ENCODE measurements around the gene SMCO3.

The SMCO3 gene

GRCh38 chr12:14814014-14814413, at the start of gene SMCO3:
Gene SMCO3, minus strand, starts transcription at chr12:14814182. Its CDS starts 7,502 bp downstream, at chr12:14806680.
- TF ChIP-seq YY1 (IDR thresholded peaks at IDR 0.05; ENCODE audit: low read depth) (no peak), REST (IDR thresholded peaks at IDR 0.05; ENCODE audit: low read depth) (no peak), USF1 (IDR thresholded peaks at IDR 0.05) (no peak), CREB1 (IDR thresholded peaks at IDR 0.05; ENCODE audit: low read depth) (no peak), TCF12 (IDR thresholded peaks at IDR 0.05; ENCODE audit: low read depth) (no peak), MAX (IDR thresholded peaks at IDR 0.05) (no peak), ZBTB7A (IDR thresholded peaks at IDR 0.05; ENCODE audit: low read depth) (no peak), CEBPB (IDR thresholded peaks at IDR 0.05) (no peak), TAF1 (IDR thresholded peaks at IDR 0.05; ENCODE audit: low read depth) (no peak), FOXM1 (IDR thresholded peaks at IDR 0.05; ENCODE audit: borderline replicate concordance, low read depth) (no peak), EP300 (IDR thresholded peaks at IDR 0.05; ENCODE audit: borderline replicate concordance) (no peak), RAD21 (IDR thresholded peaks at IDR 0.05; ENCODE audit: low read depth) (no peak), EGR1 (IDR thresholded peaks at IDR 0.05) (no peak), NFIC (IDR thresholded peaks at IDR 0.05) (no peak), TEAD4 (IDR thresholded peaks at IDR 0.05) (no peak)

GRCh38 chr12:14860490-14860889, 46.5 kb upstream of the SMCO3 start:
- TF ChIP-seq EGR1 (IDR thresholded peaks at IDR 0.05) (no peak), MAX (IDR thresholded peaks at IDR 0.05) (no peak), TEAD4 (IDR thresholded peaks at IDR 0.05) (no peak), NFIC (IDR thresholded peaks at IDR 0.05) (no peak), RAD21 (IDR thresholded peaks at IDR 0.05; ENCODE audit: low read depth) (no peak), TCF12 (IDR thresholded peaks at IDR 0.05; ENCODE audit: low read depth) (no peak), CEBPB (IDR thresholded peaks at IDR 0.05) (no peak), FOXM1 (IDR thresholded peaks at IDR 0.05; ENCODE audit: borderline replicate concordance, low read depth) (no peak)

GRCh38 chr12:14858513-14858912, 44.5 kb upstream of the SMCO3 start:
- TF ChIP-seq RAD21 (IDR thresholded peaks at IDR 0.05; ENCODE audit: low read depth) (no peak), USF1 (IDR thresholded peaks at IDR 0.05) (no peak), CEBPB (IDR thresholded peaks at IDR 0.05) (no peak), NFIC (IDR thresholded peaks at IDR 0.05) (no peak), FOXM1 (IDR thresholded peaks at IDR 0.05; ENCODE audit: borderline replicate concordance, low read depth) (no peak), EP300 (IDR thresholded peaks at IDR 0.05; ENCODE audit: borderline replicate concordance) (no peak), TAF1 (IDR thresholded peaks at IDR 0.05; ENCODE audit: low read depth) (no peak), TCF12 (IDR thresholded peaks at IDR 0.05; ENCODE audit: low read depth) (no peak), EGR1 (IDR thresholded peaks at IDR 0.05) (no peak), YY1 (IDR thresholded peaks at IDR 0.05; ENCODE audit: low read depth) (no peak), REST (IDR thresholded peaks at IDR 0.05; ENCODE audit: low read depth) (no peak), ZBTB7A (IDR thresholded peaks at IDR 0.05; ENCODE audit: low read depth) (no peak), TEAD4 (IDR thresholded peaks at IDR 0.05) (no peak), MAX (IDR thresholded peaks at IDR 0.05) (no peak), CREB1 (IDR thresholded peaks at IDR 0.05; ENCODE audit: low read depth) (no peak)

GRCh38 chr12:14854586-14855183, 40.7 kb upstream of the SMCO3 start:
- TF ChIP-seq FOXM1 (IDR thresholded peaks at IDR 0.05; ENCODE audit: borderline replicate concordance, low read depth): no peak
- TF ChIP-seq CEBPB (IDR thresholded peaks at IDR 0.05): no peak
- TF ChIP-seq NFIC (IDR thresholded peaks at IDR 0.05): no peak
- no peak for TF ChIP-seq ZBTB7A (IDR thresholded peaks at IDR 0.05; ENCODE audit: low read depth)

GRCh38 chr12:14853961-14854360, 40.0 kb upstream of the SMCO3 start:
- TF ChIP-seq CEBPB (IDR thresholded peaks at IDR 0.05) (no peak), YY1 (IDR thresholded peaks at IDR 0.05; ENCODE audit: low read depth) (no peak), EGR1 (IDR thresholded peaks at IDR 0.05) (no peak), USF1 (IDR thresholded peaks at IDR 0.05) (no peak), CREB1 (IDR thresholded peaks at IDR 0.05; ENCODE audit: low read depth) (no peak), TCF12 (IDR thresholded peaks at IDR 0.05; ENCODE audit: low read depth) (no peak), FOXM1 (IDR thresholded peaks at IDR 0.05; ENCODE audit: borderline replicate concordance, low read depth) (no peak), REST (IDR thresholded peaks at IDR 0.05; ENCODE audit: low read depth) (no peak), RAD21 (IDR thresholded peaks at IDR 0.05; ENCODE audit: low read depth) (no peak), EP300 (IDR thresholded peaks at IDR 0.05; ENCODE audit: borderline replicate concordance) (no peak)

All from Ishikawa (cell line).